ENCODE data around the gene RFC1.
"Not testable (repeated sequence)": the region's sequence is repeated elsewhere in the genome, so short reads cannot be mapped to it uniquely, and the experiment has no call there.

Gene RFC1

GRCh38 chr4:39295784-39296183 is 70.4 kb downstream of the RFC1 start:
- POLR2A ChIA-PET: no interaction called here

GRCh38 chr4:39292433-39292832 is 73.7 kb downstream of the RFC1 start:
- DNase-seq (ENCODE audit: extremely low spot score); POLR2A ChIA-PET: not testable (repeated sequence)
- CTCF ChIA-PET: interaction anchor here (1.0 kb wide), 1 partner anchor 24 kb away, joined by 3 read pairs; no protein-coding TSS in a partner anchor

More at GRCh38 chr4:39295784-39296183, 70.4 kb downstream of the RFC1 start:
- CTCF ChIA-PET: no interaction called here
- TF ChIP-seq CTCF (IDR thresholded peaks at IDR 0.05; ENCODE audit: control extremely low read depth, extremely low read depth, low read depth, missing control alignments): no peak
- no peak for DNase-seq (ENCODE audit: extremely low spot score)

GRCh38 chr4:39291686-39292085 is 74.5 kb downstream of the RFC1 start:
- CTCF ChIA-PET: interaction anchor here (1.0 kb wide), 1 partner anchor 24 kb away, joined by 3 read pairs; no protein-coding TSS in a partner anchor
- no peak for DNase-seq (ENCODE audit: extremely low spot score)
- no peak for TF ChIP-seq CTCF (IDR thresholded peaks at IDR 0.05; ENCODE audit: control extremely low read depth, extremely low read depth, low read depth, missing control alignments)
- POLR2A ChIA-PET: no interaction called here

DNA sequence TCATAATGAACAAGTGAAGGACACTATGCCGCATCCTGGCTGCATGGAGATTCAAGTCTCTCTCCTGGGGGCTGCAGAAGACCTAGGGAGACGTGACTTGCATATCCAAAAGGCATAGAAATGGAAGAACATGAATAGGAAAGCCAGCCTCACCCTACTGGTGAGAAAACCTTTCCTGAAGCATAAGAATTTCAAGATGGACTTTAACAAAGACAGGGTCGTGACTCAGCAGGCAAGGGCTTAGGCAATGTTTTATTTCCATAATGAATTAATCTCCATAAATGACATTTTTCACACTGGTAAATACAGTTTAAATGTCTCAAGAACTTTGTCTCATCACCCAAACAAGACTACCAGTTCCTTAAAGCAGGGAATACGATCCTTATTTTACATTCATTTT is 78.9 kb downstream of the RFC1 start:
- no peak for TF ChIP-seq CTCF (IDR thresholded peaks at IDR 0.05; ENCODE audit: control extremely low read depth, extremely low read depth, low read depth, missing control alignments)
- ChIA-PET CTCF (interaction anchor here (1.0 kb wide), 1 partner anchor 71 kb away, joined by 3 read pairs; no protein-coding TSS in a partner anchor), POLR2A (interaction anchor here (0.6 kb wide), 2 partner anchors 130 to 166 kb away, joined by 3 to 6 read pairs; no protein-coding TSS in a partner anchor)
- DNase-seq (ENCODE audit: extremely low spot score): no peak

DNA sequence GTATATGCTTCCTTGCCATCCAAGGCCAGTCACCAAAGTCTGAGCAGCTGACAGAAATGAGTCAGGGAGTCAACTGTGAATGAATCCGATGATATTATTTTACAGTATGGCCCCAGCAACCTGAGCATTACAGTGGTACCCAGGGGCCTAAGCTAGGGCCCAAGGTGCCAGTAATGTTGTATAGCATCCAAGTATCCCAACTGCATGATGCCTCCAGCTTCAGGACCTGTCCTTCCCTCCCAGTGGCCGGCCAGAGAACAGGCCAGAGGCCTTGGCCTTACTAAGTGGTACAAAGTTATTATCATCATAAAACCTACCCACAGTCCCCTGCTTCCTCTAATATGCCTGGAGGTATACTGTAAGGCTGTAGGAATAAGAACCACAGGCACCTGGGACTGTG is 79.9 kb downstream of the RFC1 start:
- ChIA-PET POLR2A (interaction anchor here (0.6 kb wide), 1 partner anchor 131 kb away, joined by 3 read pairs; no protein-coding TSS in a partner anchor), CTCF (interaction anchor here (1.1 to 1.2 kb wide), 3 partner anchors 21 to 223 kb away, joined by 3 read pairs; no protein-coding TSS in a partner anchor)
- TF ChIP-seq CTCF (IDR thresholded peaks at IDR 0.05; ENCODE audit: control extremely low read depth, extremely low read depth, low read depth, missing control alignments): no peak
- DNase-seq (ENCODE audit: extremely low spot score): no peak

GRCh38 chr4:39285853-39286252 is 80.3 kb downstream of the RFC1 start:
- ChIA-PET POLR2A (no interaction called here), CTCF (interaction anchor here (1.1 to 1.2 kb wide), 3 partner anchors 22 to 223 kb away, joined by 3 read pairs; no protein-coding TSS in a partner anchor)
- TF ChIP-seq CTCF (IDR thresholded peaks at IDR 0.05; ENCODE audit: control extremely low read depth, extremely low read depth, low read depth, missing control alignments): no peak
- no peak for DNase-seq (ENCODE audit: extremely low spot score)

- ChIA-PET CTCF (interaction anchor here (0.9 to 1.2 kb wide), 3 partner anchors 16 to 224 kb away, joined by 3 read pairs; no protein-coding TSS in a partner anchor), POLR2A (no interaction called here)
- TF ChIP-seq CTCF (IDR thresholded peaks at IDR 0.05; ENCODE audit: control extremely low read depth, extremely low read depth, low read depth, missing control alignments): no peak
- no peak for DNase-seq (ENCODE audit: extremely low spot score)
Measured at GRCh38 chr4:39285111-39285795, 80.9 kb downstream of the RFC1 start.
